Measurements from ENCODE around the gene LTA.

DNA sequence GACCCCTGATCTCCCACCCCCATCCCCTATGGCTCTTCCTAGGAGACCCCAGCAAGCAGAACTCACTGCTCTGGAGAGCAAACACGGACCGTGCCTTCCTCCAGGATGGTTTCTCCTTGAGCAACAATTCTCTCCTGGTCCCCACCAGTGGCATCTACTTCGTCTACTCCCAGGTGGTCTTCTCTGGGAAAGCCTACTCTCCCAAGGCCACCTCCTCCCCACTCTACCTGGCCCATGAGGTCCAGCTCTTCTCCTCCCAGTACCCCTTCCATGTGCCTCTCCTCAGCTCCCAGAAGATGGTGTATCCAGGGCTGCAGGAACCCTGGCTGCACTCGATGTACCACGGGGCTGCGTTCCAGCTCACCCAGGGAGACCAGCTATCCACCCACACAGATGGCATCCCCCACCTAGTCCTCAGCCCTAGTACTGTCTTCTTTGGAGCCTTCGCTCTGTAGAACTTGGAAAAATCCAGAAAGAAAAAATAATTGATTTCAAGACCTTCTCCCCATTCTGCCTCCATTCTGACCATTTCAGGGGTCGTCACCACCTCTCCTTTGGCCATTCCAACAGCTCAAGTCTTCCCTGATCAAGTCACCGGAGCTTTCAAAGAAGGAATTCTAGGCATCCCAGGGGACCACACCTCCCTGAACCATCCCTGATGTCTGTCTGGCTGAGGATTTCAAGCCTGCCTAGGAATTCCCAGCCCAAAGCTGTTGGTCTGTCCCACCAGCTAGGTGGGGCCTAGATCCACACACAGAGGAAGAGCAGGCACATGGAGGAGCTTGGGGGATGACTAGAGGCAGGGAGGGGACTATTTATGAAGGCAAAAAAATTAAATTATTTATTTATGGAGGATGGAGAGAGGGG, 1.4 kb downstream of the LTA start:
- TF ChIP-seq, protein P1, sequence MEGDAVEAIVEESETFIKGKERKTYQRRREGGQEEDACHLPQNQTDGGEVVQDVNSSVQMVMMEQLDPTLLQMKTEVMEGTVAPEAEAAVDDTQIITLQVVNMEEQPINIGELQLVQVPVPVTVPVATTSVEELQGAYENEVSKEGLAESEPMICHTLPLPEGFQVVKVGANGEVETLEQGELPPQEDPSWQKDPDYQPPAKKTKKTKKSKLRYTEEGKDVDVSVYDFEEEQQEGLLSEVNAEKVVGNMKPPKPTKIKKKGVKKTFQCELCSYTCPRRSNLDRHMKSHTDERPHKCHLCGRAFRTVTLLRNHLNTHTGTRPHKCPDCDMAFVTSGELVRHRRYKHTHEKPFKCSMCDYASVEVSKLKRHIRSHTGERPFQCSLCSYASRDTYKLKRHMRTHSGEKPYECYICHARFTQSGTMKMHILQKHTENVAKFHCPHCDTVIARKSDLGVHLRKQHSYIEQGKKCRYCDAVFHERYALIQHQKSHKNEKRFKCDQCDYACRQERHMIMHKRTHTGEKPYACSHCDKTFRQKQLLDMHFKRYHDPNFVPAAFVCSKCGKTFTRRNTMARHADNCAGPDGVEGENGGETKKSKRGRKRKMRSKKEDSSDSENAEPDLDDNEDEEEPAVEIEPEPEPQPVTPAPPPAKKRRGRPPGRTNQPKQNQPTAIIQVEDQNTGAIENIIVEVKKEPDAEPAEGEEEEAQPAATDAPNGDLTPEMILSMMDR (IDR thresholded peaks at IDR 0.05; ENCODE audit: low read length) = no peak
- TF ChIP-seq EZH2phosphoT487 (IDR thresholded peaks at IDR 0.05; ENCODE audit: low read length) (no peak), EZH2 (optimal IDR thresholded peaks at IDR 0.05; ENCODE audit: low read depth, low read length) (no peak)
